Type B pancreatic cell (in vitro differentiated cells): ENCODE results near the gene ARAP3. TPM values are rescaled to one million over a fixed set of nuclear protein-coding genes. Genes with fewer than 3 reads are reported as not detected.
"Not testable (repeated sequence)": the region's sequence is repeated elsewhere in the genome, so short reads cannot be mapped to it uniquely, and the experiment has no call there.

Experiments used
- DNase-seq: peaks from one replicate; pipeline ENCODE4 v3.0.0; 2021; ENCODE audit warnings: mixed read lengths; ENCODE audit not compliant: unreplicated experiment; ENCODE audit errors: extremely low spot score
- H3K27ac Mint-ChIP-seq: 2 replicates; pipeline ENCODE4 v1.8.0; 2021; ENCODE audit warnings: mild to moderate bottlenecking, mixed read lengths
- H3K27me3 Mint-ChIP-seq: 2 replicates; pipeline ENCODE4 v1.8.0; 2021; ENCODE audit warnings: mixed read lengths
- H3K36me3 Mint-ChIP-seq: 2 replicates; pipeline ENCODE4 v1.8.0; 2021; ENCODE audit warnings: mixed read lengths
- H3K4me1 Mint-ChIP-seq: one replicate; pipeline ENCODE4 v1.8.0; 2021; ENCODE audit warnings: mixed read lengths; ENCODE audit not compliant: unreplicated experiment
- H3K4me3 Mint-ChIP-seq: 2 replicates; pipeline ENCODE4 v1.8.0; 2021; ENCODE audit warnings: mild to moderate bottlenecking, mixed read lengths
- H3K9me3 Mint-ChIP-seq: 2 replicates; pipeline ENCODE4 v1.8.0; 2021; ENCODE audit warnings: mixed read lengths
- long read RNA-seq: library from polyadenylated mRNA; unstranded; transcript quantifications from one replicate; pipeline ENCODE4 v2.0.0, GENCODE V29; 2020
- total RNA-seq: library from RNA; stranded (reverse); gene quantifications from 2 replicates; pipeline ENCODE4 v1.2.1, GENCODE V29; 2021; ENCODE audit warnings: low replicate concordance
- TF ChIP-seq, protein P1 (sequence below): fragments of 200-600 bp; sonication (generic); conservative IDR thresholded peaks from 2 replicates; pipeline ENCODE4 v1.5.0; 2021; ENCODE audit warnings: antibody characterized with exemption, mild to moderate bottlenecking

Gene ARAP3, protein sequence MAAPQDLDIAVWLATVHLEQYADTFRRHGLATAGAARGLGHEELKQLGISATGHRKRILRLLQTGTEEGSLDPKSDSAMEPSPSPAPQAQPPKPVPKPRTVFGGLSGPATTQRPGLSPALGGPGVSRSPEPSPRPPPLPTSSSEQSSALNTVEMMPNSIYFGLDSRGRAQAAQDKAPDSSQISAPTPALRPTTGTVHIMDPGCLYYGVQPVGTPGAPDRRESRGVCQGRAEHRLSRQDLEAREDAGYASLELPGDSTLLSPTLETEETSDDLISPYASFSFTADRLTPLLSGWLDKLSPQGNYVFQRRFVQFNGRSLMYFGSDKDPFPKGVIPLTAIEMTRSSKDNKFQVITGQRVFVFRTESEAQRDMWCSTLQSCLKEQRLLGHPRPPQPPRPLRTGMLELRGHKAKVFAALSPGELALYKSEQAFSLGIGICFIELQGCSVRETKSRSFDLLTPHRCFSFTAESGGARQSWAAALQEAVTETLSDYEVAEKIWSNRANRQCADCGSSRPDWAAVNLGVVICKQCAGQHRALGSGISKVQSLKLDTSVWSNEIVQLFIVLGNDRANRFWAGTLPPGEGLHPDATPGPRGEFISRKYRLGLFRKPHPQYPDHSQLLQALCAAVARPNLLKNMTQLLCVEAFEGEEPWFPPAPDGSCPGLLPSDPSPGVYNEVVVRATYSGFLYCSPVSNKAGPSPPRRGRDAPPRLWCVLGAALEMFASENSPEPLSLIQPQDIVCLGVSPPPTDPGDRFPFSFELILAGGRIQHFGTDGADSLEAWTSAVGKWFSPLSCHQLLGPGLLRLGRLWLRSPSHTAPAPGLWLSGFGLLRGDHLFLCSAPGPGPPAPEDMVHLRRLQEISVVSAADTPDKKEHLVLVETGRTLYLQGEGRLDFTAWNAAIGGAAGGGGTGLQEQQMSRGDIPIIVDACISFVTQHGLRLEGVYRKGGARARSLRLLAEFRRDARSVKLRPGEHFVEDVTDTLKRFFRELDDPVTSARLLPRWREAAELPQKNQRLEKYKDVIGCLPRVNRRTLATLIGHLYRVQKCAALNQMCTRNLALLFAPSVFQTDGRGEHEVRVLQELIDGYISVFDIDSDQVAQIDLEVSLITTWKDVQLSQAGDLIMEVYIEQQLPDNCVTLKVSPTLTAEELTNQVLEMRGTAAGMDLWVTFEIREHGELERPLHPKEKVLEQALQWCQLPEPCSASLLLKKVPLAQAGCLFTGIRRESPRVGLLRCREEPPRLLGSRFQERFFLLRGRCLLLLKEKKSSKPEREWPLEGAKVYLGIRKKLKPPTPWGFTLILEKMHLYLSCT (N-terminal part only)
- 8.4 and 10.2 TPM in 2 replicates for total RNA-seq
- long read RNA-seq, result 0 reads

GRCh38 chr5:141681695-141682641 lies at the start of gene ARAP3:
Gene ARAP3 (minus strand): TSS chr5:141682230. CDS start chr5:141680486, 1,744 bp downstream.
- Mint-ChIP-seq H3K4me1 (peaks cover 16% of the 10 kb centered on the region), H3K27me3 (peaks cover 3% of the 10 kb centered on the region), H3K9me3 (no peaks in the 10 kb centered on the region), H3K36me3 (no peaks in the 10 kb centered on the region), H3K4me3 (peak within 1 kb of the TSS; percentile 82), H3K27ac (peak within 1 kb of the TSS; percentile 79)
- TF ChIP-seq, protein P1, sequence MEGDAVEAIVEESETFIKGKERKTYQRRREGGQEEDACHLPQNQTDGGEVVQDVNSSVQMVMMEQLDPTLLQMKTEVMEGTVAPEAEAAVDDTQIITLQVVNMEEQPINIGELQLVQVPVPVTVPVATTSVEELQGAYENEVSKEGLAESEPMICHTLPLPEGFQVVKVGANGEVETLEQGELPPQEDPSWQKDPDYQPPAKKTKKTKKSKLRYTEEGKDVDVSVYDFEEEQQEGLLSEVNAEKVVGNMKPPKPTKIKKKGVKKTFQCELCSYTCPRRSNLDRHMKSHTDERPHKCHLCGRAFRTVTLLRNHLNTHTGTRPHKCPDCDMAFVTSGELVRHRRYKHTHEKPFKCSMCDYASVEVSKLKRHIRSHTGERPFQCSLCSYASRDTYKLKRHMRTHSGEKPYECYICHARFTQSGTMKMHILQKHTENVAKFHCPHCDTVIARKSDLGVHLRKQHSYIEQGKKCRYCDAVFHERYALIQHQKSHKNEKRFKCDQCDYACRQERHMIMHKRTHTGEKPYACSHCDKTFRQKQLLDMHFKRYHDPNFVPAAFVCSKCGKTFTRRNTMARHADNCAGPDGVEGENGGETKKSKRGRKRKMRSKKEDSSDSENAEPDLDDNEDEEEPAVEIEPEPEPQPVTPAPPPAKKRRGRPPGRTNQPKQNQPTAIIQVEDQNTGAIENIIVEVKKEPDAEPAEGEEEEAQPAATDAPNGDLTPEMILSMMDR, result no peak
- DNase-seq, result no peak

DNA sequence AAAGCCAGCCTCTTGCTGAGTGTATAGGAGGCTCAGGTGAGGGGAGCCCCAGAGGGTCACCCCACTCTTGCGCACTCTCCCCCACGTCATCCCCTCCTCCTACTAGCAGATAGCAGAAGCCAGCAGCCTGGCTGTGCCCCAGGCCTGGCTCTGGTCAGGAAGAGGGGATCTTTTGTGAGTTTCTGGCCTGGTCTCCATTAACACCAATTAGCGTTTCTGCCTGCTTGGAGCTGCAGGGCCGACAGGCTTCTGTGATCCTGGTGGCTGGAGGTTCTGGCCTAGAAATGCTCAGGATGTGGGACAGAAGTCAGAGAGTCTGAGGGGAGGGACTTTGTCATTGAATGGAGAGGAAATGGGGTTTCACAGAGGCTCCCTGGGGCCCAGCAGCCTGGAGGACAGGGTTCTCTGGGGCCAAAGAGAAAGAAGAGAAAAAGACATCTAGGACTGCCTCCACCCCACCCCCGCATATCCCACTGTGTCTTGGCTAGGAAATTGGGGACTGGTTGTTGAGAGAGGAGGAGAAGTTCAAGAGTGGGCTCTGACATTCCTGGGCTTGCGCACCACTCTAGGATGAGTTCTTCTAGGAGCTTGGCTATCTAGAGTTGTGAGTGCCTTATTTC lies 47.5 kb upstream of the ARAP3 start:
- TF ChIP-seq, protein P1, result no peak
- no peak overlapping the region for H3K27ac Mint-ChIP-seq
- no peak for DNase-seq
- peaks cover 39% of the 10 kb centered on the region for H3K27me3 Mint-ChIP-seq
- no peaks in the 10 kb centered on the region for H3K36me3 Mint-ChIP-seq
- no peaks in the 10 kb centered on the region for H3K9me3 Mint-ChIP-seq
- no peak overlapping the region for H3K4me3 Mint-ChIP-seq
- peaks cover 5% of the 10 kb centered on the region for H3K4me1 Mint-ChIP-seq

- no peak overlapping the region for H3K27ac Mint-ChIP-seq
- no peaks in the 10 kb centered on the region for H3K36me3 Mint-ChIP-seq
- H3K4me3 Mint-ChIP-seq, result no peak overlapping the region
- H3K4me1 Mint-ChIP-seq, result peaks cover 5% of the 10 kb centered on the region
- H3K27me3 Mint-ChIP-seq, result peaks cover 18% of the 10 kb centered on the region
- no peak for DNase-seq
- TF ChIP-seq, protein P1, result no peak
- no peaks in the 10 kb centered on the region for H3K9me3 Mint-ChIP-seq
Observed at GRCh38 chr5:141725891-141726290, 43.9 kb upstream of the ARAP3 start.

- not testable (repeated sequence) for H3K4me3 Mint-ChIP-seq, H3K4me1 Mint-ChIP-seq, H3K36me3 Mint-ChIP-seq, H3K27ac Mint-ChIP-seq, DNase-seq, H3K9me3 Mint-ChIP-seq
- peaks cover 12% of the 10 kb centered on the region for H3K27me3 Mint-ChIP-seq
Observed at GRCh38 chr5:141725174-141725573, 43.1 kb upstream of the ARAP3 start.

GRCh38 chr5:141722266-141722665 lies 40.2 kb upstream of the ARAP3 start:
- Mint-ChIP-seq H3K9me3 (no peaks in the 10 kb centered on the region), H3K36me3 (no peaks in the 10 kb centered on the region), H3K4me1 (no peaks in the 10 kb centered on the region), H3K27ac (no peak overlapping the region), H3K27me3 (peaks cover 13% of the 10 kb centered on the region), H3K4me3 (no peak overlapping the region)
- DNase-seq, result no peak
- TF ChIP-seq, protein P1, result no peak
